Measurements from ENCODE around the gene FGD3. TPM values are rescaled to one million over a fixed set of nuclear protein-coding genes. Genes with fewer than 3 reads are reported as not detected.

Gene FGD3
- polyA plus RNA-seq, 2 of the 4 experiments (the other 2 are of a cell fraction), result 0.18 to 0.23 TPM

Other genes with a start within 250 kb of the FGD3 start
- 10.2 and 11.6 TPM in 2 replicates for gene BICD2, start 182.7 kb upstream of the FGD3 start, polyA plus RNA-seq (2011; rRNA removed)
- 24.7 to 26.7 TPM (median 26.1 TPM) in 3 replicates for gene BICD2, start 182.7 kb upstream of the FGD3 start, polyA plus RNA-seq (2017; fragmentation: RNase III; extraction: RNeasy Plus Mini Kit Qiagen cat#74134 plus additional on column Dnase treatment)
- gene ZNF484, start 69.5 kb upstream of the FGD3 start, polyA plus RNA-seq (2011; rRNA removed), result 4.8 and 5.6 TPM in 2 replicates
- gene ZNF484, start 69.5 kb upstream of the FGD3 start, polyA plus RNA-seq (2017; fragmentation: RNase III; extraction: RNeasy Plus Mini Kit Qiagen cat#74134 plus additional on column Dnase treatment), result 2.3 to 2.6 TPM (median 2.4 TPM) in 3 replicates
- gene SUSD3, start 111.2 kb downstream of the FGD3 start, polyA plus RNA-seq (2011; rRNA removed), result 0.27 and 0.66 TPM in 2 replicates
- gene SUSD3, start 111.2 kb downstream of the FGD3 start, polyA plus RNA-seq (2017; fragmentation: RNase III; extraction: RNeasy Plus Mini Kit Qiagen cat#74134 plus additional on column Dnase treatment), result 0.34 to 0.46 TPM (median 0.42 TPM) in 3 replicates
- gene CARD19, start 148.7 kb downstream of the FGD3 start, polyA plus RNA-seq (2011; rRNA removed), result 27.6 and 36.0 TPM in 2 replicates
- gene CARD19, start 148.7 kb downstream of the FGD3 start, polyA plus RNA-seq (2017; fragmentation: RNase III; extraction: RNeasy Plus Mini Kit Qiagen cat#74134 plus additional on column Dnase treatment), result 30.3 to 34.5 TPM (median 33.2 TPM) in 3 replicates
- 27.0 and 37.9 TPM in 2 replicates for gene NINJ1, start 186.7 kb downstream of the FGD3 start, polyA plus RNA-seq (2011; rRNA removed)
- 60.4 to 69.6 TPM (median 62.0 TPM) in 3 replicates for gene NINJ1, start 186.7 kb downstream of the FGD3 start, polyA plus RNA-seq (2017; fragmentation: RNase III; extraction: RNeasy Plus Mini Kit Qiagen cat#74134 plus additional on column Dnase treatment)
- gene WNK2, start 236.6 kb downstream of the FGD3 start, polyA plus RNA-seq (2011; rRNA removed), result 2.1 and 2.6 TPM in 2 replicates
- gene WNK2, start 236.6 kb downstream of the FGD3 start, polyA plus RNA-seq (2017; fragmentation: RNase III; extraction: RNeasy Plus Mini Kit Qiagen cat#74134 plus additional on column Dnase treatment), result 6.7 to 7.1 TPM (median 7.1 TPM) in 3 replicates

Data from A549 (cell line).